IMR-90 (cell line): Measurements from ENCODE around the gene ZNF691. TPM values are rescaled to one million over a fixed set of nuclear protein-coding genes. Genes with fewer than 3 reads are reported as not detected.

Source experiments
- ATAC-seq: fragments of 200-7000 bp; cut with Tn5 transposase; 2 replicates; pipeline ENCODE4 v1.9.1; 2020; ENCODE audit warnings: low read depth, mild to moderate bottlenecking, moderate library complexity
- Bru-seq: library from RNA; stranded (reverse); fragments of 400-500 nt; gene quantifications from one replicate; lab custom pipeline; 2021; lab: Mats Ljungman, UMichigan
- BruChase-seq, 2 experiments: library from RNA; stranded (reverse); fragments of 400-500 nt; gene quantifications; one replicate each; lab custom pipeline; 2021; lab: Mats Ljungman, UMichigan
- BruUV-seq: library from RNA; stranded (reverse); fragments of 400-500 nt; replicated peaks from 2 replicates; lab custom pipeline; 2021; lab: Mats Ljungman, UMichigan
- CTCF ChIA-PET: fragments of 300-600 bp; formaldehyde crosslinking; extraction: SDS; loops from one replicate; lab custom pipeline; 2021; ENCODE audit warnings: antibody characterized with exemption; lab: Yijun Ruan, JAX
- POLR2A ChIA-PET: fragments of 300-600 bp; sonication (Branson Sonifier 250); formaldehyde crosslinking; loops from one replicate; lab custom pipeline; 2022; ENCODE audit warnings: antibody characterized with exemption; ENCODE audit not compliant: unreplicated experiment; lab: Charles Lee
- DNase-seq: peaks from one replicate; pipeline ENCODE4 v3.0.0; 2013
- H2AFZ ChIP-seq: replicated peaks from 2 replicates; pipeline ENCODE3; 2013; ENCODE audit warnings: low read length, mild to moderate bottlenecking; ENCODE audit not compliant: poor library complexity
- H2AK5ac ChIP-seq: 2 replicates; pipeline ENCODE4 v1.6.1; 2013; ENCODE audit warnings: low read depth, low read length, inconsistent platforms
- H2AK9ac ChIP-seq: replicated peaks from 2 replicates; pipeline ENCODE3; 2013; ENCODE audit warnings: mild to moderate bottlenecking, low read depth, low read length, moderate library complexity; ENCODE audit not compliant: poor library complexity
- H2BK120ac ChIP-seq: 2 replicates; pipeline ENCODE4 v1.6.1; 2013; ENCODE audit warnings: low read depth, low read length, inconsistent platforms
- H2BK15ac ChIP-seq: 3 replicates; pipeline ENCODE4 v1.6.1; 2013; ENCODE audit warnings: low read depth, low read length, inconsistent platforms
- H2BK20ac ChIP-seq: 2 replicates; pipeline ENCODE4 v1.6.1; 2013; ENCODE audit warnings: low read depth, mild to moderate bottlenecking, inconsistent platforms, low read length, moderate library complexity
- H2BK5ac ChIP-seq: 2 replicates; pipeline ENCODE4 v1.6.1; 2013; ENCODE audit warnings: mild to moderate bottlenecking, low read depth, low read length, inconsistent platforms; ENCODE audit not compliant: poor library complexity, severe bottlenecking
- H3K14ac ChIP-seq: replicated peaks from 2 replicates; pipeline ENCODE4 v1.6.1; 2013; ENCODE audit warnings: low read depth, low read length, inconsistent platforms
- H3K18ac ChIP-seq: 2 replicates; pipeline ENCODE4 v1.6.1; 2013; ENCODE audit warnings: low read depth, low read length, control low read depth
- H3K23ac ChIP-seq: 2 replicates; pipeline ENCODE4 v1.6.1; 2013; ENCODE audit warnings: low read depth, low read length, inconsistent platforms
- H3K27ac ChIP-seq: 2 replicates; pipeline ENCODE4 v1.5.1; 2013; ENCODE audit warnings: mild to moderate bottlenecking, control low read depth, low read length; ENCODE audit not compliant: insufficient read depth
- H3K27me3 ChIP-seq: 2 replicates; pipeline ENCODE4 v1.6.1; 2013; ENCODE audit warnings: low read length; ENCODE audit not compliant: control insufficient read depth, insufficient read depth
- H3K36me3 ChIP-seq: 2 replicates; pipeline ENCODE4 v1.6.1; 2013; ENCODE audit warnings: low read length, mixed read lengths; ENCODE audit not compliant: control insufficient read depth, insufficient read depth
- H3K4ac ChIP-seq: 2 replicates; pipeline ENCODE4 v1.6.1; 2013; ENCODE audit warnings: low read depth, low read length, inconsistent platforms
- H3K4me1 ChIP-seq: 2 replicates; pipeline ENCODE4 v1.6.1; 2013; ENCODE audit warnings: low read length, mixed read lengths; ENCODE audit not compliant: control insufficient read depth, insufficient read depth
- H3K4me2 ChIP-seq: 2 replicates; pipeline ENCODE4 v1.6.1; 2013; ENCODE audit warnings: low read depth, mild to moderate bottlenecking, control low read depth, low read length, moderate library complexity
- H3K4me3 ChIP-seq: 2 replicates; pipeline ENCODE4 v1.5.1; 2013; ENCODE audit warnings: low read depth, mild to moderate bottlenecking, control low read depth, low read length, moderate library complexity; ENCODE audit not compliant: insufficient read depth
- H3K56ac ChIP-seq: 2 replicates; pipeline ENCODE4 v1.6.1; 2013; ENCODE audit warnings: low read length, inconsistent platforms; ENCODE audit not compliant: insufficient read depth; ENCODE audit errors: extremely low read depth
- H3K79me1 ChIP-seq, 2 experiments: 2 replicates each; pipeline ENCODE4 v1.6.1; 2013; ENCODE audit warnings: low read length in 2 of 2, inconsistent platforms in 1 of 2, low read depth in 1 of 2
- H3K9ac ChIP-seq: 2 replicates; pipeline ENCODE4 v1.6.1; 2013; ENCODE audit warnings: low read depth, low read length, control low read depth
- H3K9me1 ChIP-seq: 2 replicates; pipeline ENCODE4 v1.6.1; 2013; ENCODE audit warnings: low read length, inconsistent platforms; ENCODE audit not compliant: insufficient read depth
- H3K9me3 ChIP-seq: 2 replicates; pipeline ENCODE4 v1.6.1; 2013; ENCODE audit warnings: low read length; ENCODE audit not compliant: control insufficient read depth, insufficient read depth
- H4K20me1 ChIP-seq: 2 replicates; pipeline ENCODE4 v1.6.1; 2013; ENCODE audit warnings: low read length, inconsistent platforms; ENCODE audit not compliant: insufficient read depth
- H4K5ac ChIP-seq: 2 replicates; pipeline ENCODE4 v1.6.1; 2013; ENCODE audit warnings: mild to moderate bottlenecking, low read depth, low read length, control low read depth
- H4K8ac ChIP-seq, 2 experiments: 2 replicates each; pipeline ENCODE4 v1.6.1; 2013; ENCODE audit warnings: low read depth in 2 of 2, low read length in 2 of 2, control low read depth in 1 of 2, inconsistent platforms in 1 of 2
- H4K91ac ChIP-seq: 2 replicates; pipeline ENCODE4 v1.6.1; 2013; ENCODE audit warnings: low read depth, low read length, inconsistent platforms; ENCODE audit not compliant: insufficient read depth
- BHLHE40 ChIP-seq: fragments of 150-350 bp; IDR thresholded peaks from 2 replicates; pipeline ENCODE4 v1.6.1; 2016; ENCODE audit warnings: mild to moderate bottlenecking, low read depth, low read length
- CEBPB ChIP-seq: IDR thresholded peaks from 2 replicates; pipeline ENCODE4 v1.6.1; 2012; ENCODE audit warnings: low read depth, low read length, improper control_type of control experiment
- CTCF ChIP-seq: conservative IDR thresholded peaks from 2 replicates; pipeline ENCODE4 v1.5.1; 2012; ENCODE audit warnings: mild to moderate bottlenecking, low read depth, low read length, improper control_type of control experiment
- FOS ChIP-seq: fragments of 150-350 bp; IDR thresholded peaks from 2 replicates; pipeline ENCODE4 v1.6.1; 2016; ENCODE audit warnings: low read depth, low read length
- MAFK ChIP-seq: IDR thresholded peaks from 2 replicates; pipeline ENCODE4 v1.6.1; 2012; ENCODE audit warnings: low read depth, low read length, improper control_type of control experiment
- MAZ ChIP-seq: IDR thresholded peaks from 2 replicates; pipeline ENCODE4 v1.6.1; 2012; ENCODE audit warnings: low read depth, mild to moderate bottlenecking, low read length, improper control_type of control experiment, moderate library complexity, borderline replicate concordance
- NFE2L2 ChIP-seq: fragments of 150-350 bp; IDR thresholded peaks from 2 replicates; pipeline ENCODE4 v1.6.1; 2016; ENCODE audit warnings: low read depth, mild to moderate bottlenecking, low read length
- POLR2A ChIP-seq: IDR thresholded peaks from 2 replicates; pipeline ENCODE4 v1.6.1; 2012; ENCODE audit warnings: mild to moderate bottlenecking, low read depth, low read length
- RAD21 ChIP-seq: IDR thresholded peaks from 2 replicates; pipeline ENCODE4 v1.6.1; 2012; ENCODE audit warnings: low read length, improper control_type of control experiment
- RCOR1 ChIP-seq: IDR thresholded peaks from 2 replicates; pipeline ENCODE4 v1.6.1; 2012; ENCODE audit warnings: mild to moderate bottlenecking, low read length, improper control_type of control experiment; ENCODE audit not compliant: insufficient replicate concordance
- SMC3 ChIP-seq: fragments of 150-350 bp; IDR thresholded peaks from 2 replicates; pipeline ENCODE4 v1.6.1; 2016; ENCODE audit warnings: low read depth, mild to moderate bottlenecking, antibody characterized with exemption, low read length, moderate library complexity
- WGBS, 2 experiments: methylation state at CpG; one replicate each; pipeline versions ENCODE4 v1.1.5 to v1.1.7; 2013; ENCODE audit warnings: missing lambda C conversion rate in 2 of 2; ENCODE audit not compliant: insufficient read length in 1 of 2; ENCODE audit errors: extremely low coverage in 2 of 2; 5-methylcytosine and 5-hydroxymethylcytosine counted together
- dilution Hi-C: fragments of 300-500 bp; cut with HindIII; formaldehyde crosslinking; loops from one replicate; pipeline ENCODE4 v1.14.3; 2018; ENCODE audit warnings: low sequenced_read_pairs; ENCODE audit not compliant: unreplicated experiment
- in situ Hi-C: fragments of 300-500 bp; cut with MboI; formaldehyde crosslinking; loops from 3 replicates; pipeline ENCODE4 v1.14.3; 2019; ENCODE audit warnings: low sequenced_read_pairs, inconsistent platforms, mixed read lengths
- intact Hi-C: fragments of 100-400 bp; cut with micrococcal nuclease; formaldehyde crosslinking; loops from 2 replicates; pipeline ENCODE4 v1.10.0; 2022
- long read RNA-seq: library from polyadenylated mRNA; unstranded; transcript quantifications from one replicate; pipeline ENCODE4 v2.0.0, GENCODE V29; 2021; ENCODE audit not compliant: unreplicated experiment
- polyA plus RNA-seq, 3 experiments: library from polyadenylated mRNA; depleted of rRNA; stranded (reverse); fragments of >200 nt; gene quantifications; 2 replicates each; pipeline ENCODE4 v1.2.3, GENCODE V29; 2012; ENCODE audit warnings: low replicate concordance in 1 of 3
- total RNA-seq: library from RNA; depleted of rRNA; stranded (reverse); fragments of >200 nt; gene quantifications from 2 replicates; pipeline ENCODE4 v1.2.3, GENCODE V29; 2012; rRNA removed
- TF ChIP-seq, protein P1 (sequence below): fragments of 150-350 bp; IDR thresholded peaks from 2 replicates; pipeline ENCODE4 v1.6.1; 2016; ENCODE audit warnings: low read depth, mild to moderate bottlenecking, low read length, moderate library complexity, borderline replicate concordance

Gene ZNF691
- 13.6 and 15.3 TPM in 2 replicates for total RNA-seq
- 6.2 and 6.8 TPM in 2 replicates for polyA plus RNA-seq (2012; rRNA removed)
- 3.5 and 3.7 TPM in 2 replicates for polyA plus RNA-seq (2012; cell fraction: cytosol; rRNA removed)
- polyA plus RNA-seq (2012; cell fraction: nucleus; rRNA removed; ENCODE audit: low replicate concordance), result 16.7 and 23.4 TPM in 2 replicates
- Bru-seq, nascent RNA, result percentile 63 among the genes with signal in this experiment
- BruChase-seq, experiment 1, labeled RNA remaining after a 6-hour chase, result percentile 65 among the genes with signal in this experiment
- BruChase-seq, experiment 2, labeled RNA remaining after a 2-hour chase, result percentile 72 among the genes with signal in this experiment
- long read RNA-seq, partial matches to known transcripts, result 3 of 9 reads
- long read RNA-seq, other reads (novel, unspliced or antisense), result 1 of 9 reads

GRCh38 chr1:42846257-42847110 lies at the start of gene ZNF691:
TSS of gene ZNF691 (plus strand) at chr1:42846613. CDS start at chr1:42849659, 3,046 bp downstream.
- Histone ChIP-seq H3K4ac (peak within 1 kb of the TSS; percentile 77), H2BK20ac (no peak within 1 kb of the TSS), H3K4me2 (peak within 1 kb of the TSS; percentile 96), H2AK5ac (peak within 1 kb of the TSS; percentile 62), H3K14ac (peak within 1 kb of the TSS; percentile 80), H2BK120ac (0 out of 2 replicates have a peak within 1 kb of the TSS, but pooled peaks have one; percentile 17), H2AFZ (peak within 1 kb of the TSS; percentile 96), H4K5ac (peak within 1 kb of the TSS; percentile 65), H3K36me3 (peaks cover 21% of the 10 kb centered on the region), H4K91ac (peak within 1 kb of the TSS; percentile 71), H3K9me1 (peaks cover 15% of the 10 kb centered on the region), H3K56ac (peak within 1 kb of the TSS; percentile 53; the same call in 1 of the 2 replicates), H3K23ac (peak within 1 kb of the TSS; percentile 92), H2BK5ac (peak within 1 kb of the TSS; percentile 68), H3K27me3 (no peaks in the 10 kb centered on the region), H3K4me1 (peaks cover 6% of the 10 kb centered on the region), H3K18ac (peak within 1 kb of the TSS; percentile 48; the same call in 1 of the 2 replicates), H3K9me3 (peaks cover 8% of the 10 kb centered on the region), H3K4me3 (peak within 1 kb of the TSS; percentile 67), H3K27ac (peak within 1 kb of the TSS; percentile 60), H3K9ac (peak within 1 kb of the TSS; percentile 82), H2BK15ac (no peak within 1 kb of the TSS), H4K8ac (peak within 1 kb of the TSS; percentile 54 to 90), H4K20me1 (no peaks in the 10 kb centered on the region), H3K79me1 (peaks cover 18 to 33% of the 10 kb centered on the region in 2 experiments), H2AK9ac (peak within 1 kb of the TSS; percentile 97)
- in situ Hi-C loops (no loop called here), intact Hi-C loops (loop anchor here (10.0 kb wide), 1 partner anchor 162 kb away; the partner anchor contains the start of gene YBX1), dilution Hi-C loops (no loop called here)
- ChIA-PET POLR2A (interaction anchor here (0.5 to 0.7 kb wide), 4 partner anchors 13 to 289 kb away, joined by 3 to 6 read pairs (median 5); no protein-coding TSS in a partner anchor), CTCF (interaction anchor here (0.7 to 1.0 kb wide), 6 partner anchors 19 to 239 kb away, joined by 3 to 4 read pairs (median 3); no protein-coding TSS in a partner anchor)
- ATAC-seq (peak; percentile 98), DNase-seq (peak; percentile 98)
- BruUV-seq, result no TSS peak
- WGBS, 2 experiments, result 0% methylated on average over 30 of the region's 50 CpGs; no CpG with 5 or more reads in 1 of the 2 experiments
- TF ChIP-seq RAD21 (no peak), CTCF (peak; percentile 42), POLR2A (peak; percentile 44; the same call in 1 of the 2 replicates), RCOR1 (peak; percentile 25), NFE2L2 (no peak), BHLHE40 (no peak), SMC3 (no peak), CEBPB (no peak), FOS (peak; percentile 82), MAFK (no peak), MAZ (0 out of 2 replicates have a peak, but pooled peaks have one; percentile 7)
- TF ChIP-seq, protein P1, sequence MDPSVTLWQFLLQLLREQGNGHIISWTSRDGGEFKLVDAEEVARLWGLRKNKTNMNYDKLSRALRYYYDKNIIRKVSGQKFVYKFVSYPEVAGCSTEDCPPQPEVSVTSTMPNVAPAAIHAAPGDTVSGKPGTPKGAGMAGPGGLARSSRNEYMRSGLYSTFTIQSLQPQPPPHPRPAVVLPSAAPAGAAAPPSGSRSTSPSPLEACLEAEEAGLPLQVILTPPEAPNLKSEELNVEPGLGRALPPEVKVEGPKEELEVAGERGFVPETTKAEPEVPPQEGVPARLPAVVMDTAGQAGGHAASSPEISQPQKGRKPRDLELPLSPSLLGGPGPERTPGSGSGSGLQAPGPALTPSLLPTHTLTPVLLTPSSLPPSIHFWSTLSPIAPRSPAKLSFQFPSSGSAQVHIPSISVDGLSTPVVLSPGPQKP, result no peak
